CD14-positive monocyte (primary cell): ENCODE measurements around the gene GLCE. TPM values are rescaled to one million over a fixed set of nuclear protein-coding genes. Genes with fewer than 3 reads are reported as not detected.

ENCODE experiments used
- DNase-seq, 3 donors: peaks; one replicate each; pipeline ENCODE4 v3.0.0-alpha.2; 2011 to 2022
- H2AFZ ChIP-seq: 2 replicates; pipeline ENCODE4 v1.6.0; 2012; ENCODE audit warnings: mild to moderate bottlenecking, low read depth, low read length, inconsistent platforms; ENCODE audit not compliant: insufficient read depth, poor library complexity, severe bottlenecking
- H3K27ac ChIP-seq, 2 donors: 1 replicate in 1 of 2; 2 replicates in 1 of 2; pipeline ENCODE4 v1.5.1; 2012 to 2013; ENCODE audit warnings: low read length in 2 of 2, control low read depth in 1 of 2, inconsistent platforms in 1 of 2, low read depth in 1 of 2, mild to moderate bottlenecking in 1 of 2
- H3K27me3 ChIP-seq, 2 donors: one replicate each; pipeline versions ENCODE4 v1.6.0 to v1.6.1; 2011 to 2013; ENCODE audit warnings: low read length in 2 of 2; ENCODE audit not compliant: control insufficient read depth in 2 of 2, insufficient read depth in 2 of 2
- H3K36me3 ChIP-seq, 2 donors: replicated peaks in 1 of 2; 1 replicate in 1 of 2; 2 replicates in 1 of 2; pipeline versions ENCODE4 v1.5.1 to v1.6.1; 2012 to 2013; ENCODE audit warnings: low read length in 2 of 2, control low read depth in 1 of 2, inconsistent platforms in 1 of 2, mild to moderate bottlenecking in 1 of 2; ENCODE audit not compliant: insufficient read depth in 2 of 2, control insufficient read depth in 1 of 2
- H3K4me1 ChIP-seq, 2 donors: 1 replicate in 1 of 2; 2 replicates in 1 of 2; pipeline versions ENCODE4 v1.5.1 to v1.6.1; 2012 to 2013; ENCODE audit warnings: low read length in 2 of 2, control low read depth in 1 of 2, inconsistent platforms in 1 of 2, mild to moderate bottlenecking in 1 of 2, moderate library complexity in 1 of 2; ENCODE audit not compliant: insufficient read depth in 2 of 2, control insufficient read depth in 1 of 2
- H3K4me2 ChIP-seq: replicated peaks from 2 replicates; pipeline ENCODE3; 2012; ENCODE audit warnings: low read length, moderate library complexity, mild to moderate bottlenecking; ENCODE audit not compliant: poor library complexity, severe bottlenecking; ENCODE audit errors: extremely low read depth
- H3K4me3 ChIP-seq, 3 experiments: fragments of 200-600 bp in 1 of 3; sonication (generic) in 1 of 3; replicated peaks in 1 of 3; 1 replicate in 2 of 3; 2 replicates in 1 of 3; pipeline ENCODE4 v1.5.1; 2011 to 2013; ENCODE audit warnings: low read length in 3 of 3, mild to moderate bottlenecking in 3 of 3, control low read depth in 2 of 3, low read depth in 2 of 3, inconsistent platforms in 1 of 3, moderate library complexity in 1 of 3
- H3K79me2 ChIP-seq: 2 replicates; pipeline ENCODE4 v1.6.0; 2012; ENCODE audit warnings: mild to moderate bottlenecking, control low read depth, inconsistent platforms, low read length, moderate library complexity; ENCODE audit not compliant: insufficient read depth
- H3K9ac ChIP-seq: 2 replicates; pipeline ENCODE4 v1.6.0; 2017; ENCODE audit warnings: low read length, mild to moderate bottlenecking; ENCODE audit not compliant: insufficient read depth, poor library complexity, severe bottlenecking
- H3K9me3 ChIP-seq, 2 donors: replicated peaks in 1 of 2; 1 replicate in 1 of 2; 2 replicates in 1 of 2; pipeline versions ENCODE4 v1.5.1 to v1.6.1; 2012 to 2013; ENCODE audit warnings: low read length in 2 of 2, control low read depth in 1 of 2; ENCODE audit not compliant: control insufficient read depth in 1 of 2, insufficient read depth in 1 of 2
- H4K20me1 ChIP-seq: 2 replicates; pipeline ENCODE4 v1.6.0; 2012; ENCODE audit warnings: mild to moderate bottlenecking, low read length, control low read depth, moderate library complexity; ENCODE audit not compliant: insufficient read depth
- H3K27ac Mint-ChIP-seq, 7 donors: one replicate each; pipeline ENCODE4 v1.8.0; 2020; ENCODE audit warnings: mild to moderate bottlenecking in 7 of 7, mixed read lengths in 7 of 7, moderate library complexity in 6 of 7, inconsistent platforms in 2 of 7
- H3K27me3 Mint-ChIP-seq, 3 donors: one replicate each; pipeline ENCODE4 v1.8.0; 2021 to 2022; ENCODE audit warnings: low read depth in 3 of 3, mild to moderate bottlenecking in 3 of 3, mixed read lengths in 3 of 3, moderate library complexity in 3 of 3, inconsistent platforms in 1 of 3
- H3K36me3 Mint-ChIP-seq, 2 donors: one replicate each; pipeline ENCODE4 v1.8.0; 2020; ENCODE audit warnings: mixed read lengths in 2 of 2, inconsistent platforms in 1 of 2, mild to moderate bottlenecking in 1 of 2
- H3K4me1 Mint-ChIP-seq: one replicate; pipeline ENCODE4 v1.8.0; 2020; ENCODE audit warnings: mild to moderate bottlenecking, mixed read lengths
- H3K4me3 Mint-ChIP-seq, 2 donors: one replicate each; pipeline ENCODE4 v1.8.0; 2020; ENCODE audit warnings: mild to moderate bottlenecking in 2 of 2, mixed read lengths in 2 of 2, moderate library complexity in 1 of 2
- H3K9me3 Mint-ChIP-seq, 7 donors: one replicate each; pipeline ENCODE4 v1.8.0; 2020 to 2022; ENCODE audit warnings: mixed read lengths in 7 of 7, mild to moderate bottlenecking in 6 of 7, moderate library complexity in 6 of 7, inconsistent platforms in 2 of 7
- WGBS: methylation state at CpG from one replicate; pipeline ENCODE4 v1.1.5; 2013; ENCODE audit warnings: missing lambda C conversion rate; ENCODE audit not compliant: insufficient coverage; 5-methylcytosine and 5-hydroxymethylcytosine counted together
- intact Hi-C, 2 donors: fragments of 100-400 bp; cut with micrococcal nuclease; formaldehyde crosslinking; loops; one replicate each; pipeline versions ENCODE4 v1.15.0 to v1.15.1; 2023
- polyA minus RNA-seq: library from RNA; depleted of rRNA, polyadenylated mRNA; stranded (reverse); fragments of >200 nt; gene quantifications from 2 replicates; pipeline ENCODE4 v1.2.3, GENCODE V29; 2012
- polyA plus RNA-seq, 3 donors: library from polyadenylated mRNA; depleted of rRNA in 1 of 3; unstranded in 2 of 3; stranded (reverse) in 1 of 3; fragments of 300-500 nt in 2 of 3; fragments of >200 nt in 1 of 3; fragmentation: Illumina TruSeq in 2 of 3; gene quantifications; 1 replicate in 2 of 3; 2 replicates in 1 of 3; pipeline ENCODE4 v1.2.3, GENCODE V29; 2012 to 2021
- total RNA-seq, 12 experiments: library from RNA in 1 of 12; stranded (reverse) in 1 of 12; fragments of 120-200 nt in 1 of 12; gene quantifications; one replicate each; pipeline ENCODE4 v1.2.4 and lab custom pipeline; 2013 to 2026; ENCODE audit warnings: mixed read lengths in 6 of 12, inconsistent platforms in 1 of 12
- TF ChIP-seq, protein P1 (sequence below): fragments of 200-600 bp; IDR thresholded peaks from one replicate; pipeline ENCODE4 v1.8.0; 2022; ENCODE audit warnings: antibody characterized with exemption, mild to moderate bottlenecking

GLCE gene
- 25.3 TPM for total RNA-seq (2013)
- polyA plus RNA-seq: 10 to 100 TPM; 11.0 to 24.3 (median 24.0) TPM
- 6.7 and 10.7 TPM in 2 replicates for polyA minus RNA-seq
- total RNA-seq (lab: John Stamatoyannopoulos, UW): 3.9 to 19.0 (median 14.3) reads per million in 11 experiments

DNA sequence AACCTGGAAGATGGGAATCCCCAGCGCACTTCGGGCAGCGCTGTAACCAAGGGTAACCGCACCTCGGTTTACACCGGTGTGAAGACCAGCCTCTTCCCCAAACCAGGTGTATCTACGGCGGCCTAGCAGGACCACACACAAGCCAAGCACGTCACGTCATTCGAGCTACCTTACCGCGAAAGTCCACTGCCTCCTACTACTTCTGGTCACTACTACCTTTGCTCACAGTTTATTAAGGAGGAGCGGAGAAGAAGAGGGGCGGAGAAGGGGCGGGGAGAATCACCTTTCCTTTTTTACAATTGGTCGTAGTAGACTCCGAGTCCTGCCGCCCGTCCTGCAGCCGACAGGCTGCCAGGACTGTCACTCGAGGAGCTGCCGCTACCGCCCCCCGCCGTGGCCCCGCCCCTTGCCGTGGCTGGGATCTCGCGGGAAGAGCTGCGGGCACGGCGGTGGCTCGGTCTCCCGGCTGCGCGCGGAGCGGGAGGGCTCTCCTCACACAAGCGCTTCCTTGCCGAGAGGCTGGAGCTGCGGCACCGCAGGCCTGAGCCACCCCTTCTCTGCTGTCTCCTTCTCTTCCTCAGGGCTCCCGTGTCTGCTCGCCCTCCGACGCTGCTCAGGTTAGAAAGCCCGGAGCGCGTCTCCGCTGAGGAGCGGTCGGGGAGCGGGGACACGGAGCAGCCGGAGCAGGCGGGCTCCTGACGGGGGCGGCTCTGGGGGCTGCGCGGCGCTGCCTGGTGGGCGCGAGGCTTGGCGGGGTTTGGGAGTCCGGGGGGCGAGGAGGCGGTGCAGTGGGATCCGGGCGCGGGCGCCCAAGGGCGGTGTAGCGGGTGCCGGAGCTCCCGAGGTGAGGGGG, at the start of gene GLCE:
GLCE (plus strand) TSS at position 495 of the 853 bp plus-strand sequence. CDS start 95,172 bp downstream, outside the sequence.
- Mint-ChIP-seq H3K27me3 (peaks cover 7 to 15% (median 12%) of the 10 kb centered on the region in 3 donors), H3K4me3 (peak within 1 kb of the TSS; percentile 93 to 98), H3K4me1 (peaks cover 21% of the 10 kb centered on the region), H3K36me3 (no peaks in the 10 kb centered on the region), H3K9me3 (peaks cover 0 to 1% (median 0%) of the 10 kb centered on the region in 7 donors), H3K27ac (peak within 1 kb of the TSS; percentile 74 to 93 (median 81))
- Histone ChIP-seq H2AFZ (peak within 1 kb of the TSS; percentile 100), H3K36me3 (no peaks in the 10 kb centered on the region), H3K9me3 (no peaks in the 10 kb centered on the region), H3K4me3 (peak within 1 kb of the TSS; percentile 55 to 93 (median 83)), H3K9ac (peak within 1 kb of the TSS; percentile 91), H3K27me3 (peaks cover 0 to 8% of the 10 kb centered on the region in 2 donors), H4K20me1 (peaks cover 31% of the 10 kb centered on the region), H3K27ac (peak within 1 kb of the TSS in 1 of 2 donors; percentile 68), H3K4me1 (peaks cover 12 to 16% of the 10 kb centered on the region in 2 donors), H3K4me2 (peak within 1 kb of the TSS; percentile 99), H3K79me2 (peaks cover 42% of the 10 kb centered on the region)
- intact Hi-C loops: no loop called here
- WGBS: under 1% methylated on average over 69 of the region's 76 CpGs
- peak; percentile 88 to 89 (median 89) for DNase-seq
- TF ChIP-seq, protein P1, sequence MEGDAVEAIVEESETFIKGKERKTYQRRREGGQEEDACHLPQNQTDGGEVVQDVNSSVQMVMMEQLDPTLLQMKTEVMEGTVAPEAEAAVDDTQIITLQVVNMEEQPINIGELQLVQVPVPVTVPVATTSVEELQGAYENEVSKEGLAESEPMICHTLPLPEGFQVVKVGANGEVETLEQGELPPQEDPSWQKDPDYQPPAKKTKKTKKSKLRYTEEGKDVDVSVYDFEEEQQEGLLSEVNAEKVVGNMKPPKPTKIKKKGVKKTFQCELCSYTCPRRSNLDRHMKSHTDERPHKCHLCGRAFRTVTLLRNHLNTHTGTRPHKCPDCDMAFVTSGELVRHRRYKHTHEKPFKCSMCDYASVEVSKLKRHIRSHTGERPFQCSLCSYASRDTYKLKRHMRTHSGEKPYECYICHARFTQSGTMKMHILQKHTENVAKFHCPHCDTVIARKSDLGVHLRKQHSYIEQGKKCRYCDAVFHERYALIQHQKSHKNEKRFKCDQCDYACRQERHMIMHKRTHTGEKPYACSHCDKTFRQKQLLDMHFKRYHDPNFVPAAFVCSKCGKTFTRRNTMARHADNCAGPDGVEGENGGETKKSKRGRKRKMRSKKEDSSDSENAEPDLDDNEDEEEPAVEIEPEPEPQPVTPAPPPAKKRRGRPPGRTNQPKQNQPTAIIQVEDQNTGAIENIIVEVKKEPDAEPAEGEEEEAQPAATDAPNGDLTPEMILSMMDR: no peak

- Histone ChIP-seq H3K4me1 (no peaks in the 10 kb centered on the region), H3K36me3 (no peaks in the 10 kb centered on the region), H3K79me2 (no peaks in the 10 kb centered on the region), H2AFZ (no peak overlapping the region), H3K4me3 (no peak overlapping the region), H3K4me2 (no peak overlapping the region), H3K9ac (no peak overlapping the region), H3K27me3 (no peaks in the 10 kb centered on the region), H4K20me1 (no peaks in the 10 kb centered on the region), H3K9me3 (no peaks in the 10 kb centered on the region), H3K27ac (no peak overlapping the region)
- no peaks in the 10 kb centered on the region for H3K36me3 Mint-ChIP-seq
- no peak overlapping the region for H3K4me3 Mint-ChIP-seq
- H3K4me1 Mint-ChIP-seq: peaks cover 21% of the 10 kb centered on the region
- 86% methylated on average over 5 of the region's 11 CpGs for WGBS
- intact Hi-C loops: no loop called here
- H3K9me3 Mint-ChIP-seq: no peaks in the 10 kb centered on the region
- peaks cover 6 to 12% (median 10%) of the 10 kb centered on the region in 3 donors for H3K27me3 Mint-ChIP-seq
- DNase-seq: no peak
- no peak overlapping the region for H3K27ac Mint-ChIP-seq
- TF ChIP-seq, protein P1: no peak
These were observed 46.0 kb upstream of the GLCE start for GRCh38 chr15:69114331-69114928.
